Epidermal melanocyte (primary cell): ENCODE results near the gene SLC35F1.
A peak's percentile ranks its signal among the peaks of the same experiment; 100 is the strongest.

ENCODE experiments used
- DNase-seq: peaks from one replicate; pipeline ENCODE4 v3.0.0; 2011; ENCODE audit warnings: low spot score; ENCODE audit not compliant: insufficient read length

SLC35F1 gene

DNA sequence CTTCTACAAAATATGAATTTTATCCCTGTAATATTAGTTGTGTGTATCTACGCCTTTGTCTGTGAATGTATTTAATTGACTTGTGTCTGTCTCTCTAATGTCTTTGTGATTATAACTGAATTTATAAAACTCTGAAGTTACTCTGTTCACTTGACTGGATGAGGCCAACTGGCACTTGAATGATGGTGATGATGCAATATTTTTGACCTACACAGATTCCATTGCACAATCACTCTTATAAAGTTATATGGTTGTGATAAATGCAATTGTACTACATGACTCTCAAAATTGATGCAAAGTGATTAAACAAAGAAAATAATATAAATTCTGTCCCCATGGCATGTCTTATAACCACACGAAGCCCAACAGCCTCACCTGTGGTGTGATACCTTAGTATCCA, 353.8 kb downstream of the SLC35F1 start:
- no peak for DNase-seq

DNA sequence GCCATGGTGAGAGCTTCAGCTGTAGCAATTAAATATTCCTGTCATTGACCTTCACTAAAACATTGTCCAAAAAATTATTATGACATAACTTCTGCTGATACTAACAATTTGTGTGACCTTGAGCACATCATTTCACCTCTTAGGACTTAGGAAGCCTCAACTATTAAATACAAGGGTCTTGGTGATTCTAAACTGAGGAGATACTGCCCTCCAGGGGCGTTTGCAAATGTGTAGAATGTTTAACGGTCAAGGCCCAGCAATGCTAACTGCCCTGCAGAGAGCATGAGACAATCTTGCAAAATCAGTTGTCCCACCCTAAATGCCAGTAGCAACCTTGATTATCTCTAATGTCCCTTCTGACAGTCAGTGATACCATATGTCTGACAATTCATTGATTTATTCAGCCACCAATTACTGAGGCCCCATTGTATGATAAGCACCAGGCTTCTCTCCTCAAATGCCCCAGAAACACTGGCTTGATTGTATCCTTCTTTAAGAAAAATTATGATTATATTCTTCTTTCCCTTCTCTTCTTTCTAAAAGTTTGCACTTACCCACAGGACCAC, 356.9 kb downstream of the SLC35F1 start:
- DNase-seq = peak; percentile 25

DNA sequence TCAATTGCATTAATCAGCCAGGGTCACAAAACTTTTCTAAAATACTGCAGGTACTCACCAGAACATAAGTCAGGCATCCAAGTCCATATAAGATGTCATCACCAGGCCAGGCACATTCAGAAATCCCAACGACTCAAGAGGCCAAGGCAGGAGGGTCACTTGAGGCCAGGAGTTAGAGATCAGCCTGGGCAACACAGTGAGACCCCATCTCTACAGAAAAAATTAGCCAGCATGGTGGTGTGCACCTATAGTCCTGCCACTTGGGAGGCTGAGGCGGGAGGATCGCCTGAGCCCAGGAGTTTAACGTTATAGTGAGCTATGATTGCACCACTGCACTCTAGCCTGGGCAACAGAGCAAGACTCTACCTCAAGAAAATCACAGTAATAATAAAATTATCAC, 362.6 kb downstream of the SLC35F1 start:
- DNase-seq = no peak

DNA sequence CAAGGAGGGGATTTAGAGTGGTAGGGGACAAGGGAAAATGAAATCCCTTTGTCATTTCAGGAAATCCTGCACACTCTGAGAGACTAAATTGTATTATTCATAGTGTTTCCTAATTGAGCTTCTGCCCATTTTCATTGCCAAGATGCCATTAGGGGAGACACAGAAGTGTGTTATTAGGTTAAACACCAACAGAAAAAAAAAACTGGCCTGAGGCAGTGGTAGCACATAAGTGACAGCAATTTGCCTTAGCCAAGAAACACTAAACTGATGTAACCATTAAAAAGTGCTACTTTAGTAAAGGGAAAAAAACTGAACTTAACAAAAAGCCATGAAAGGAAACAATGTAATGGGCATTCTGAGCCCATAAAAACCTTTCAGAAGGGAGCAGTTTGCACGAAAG, 370.6 kb downstream of the SLC35F1 start:
- no peak for DNase-seq

DNA sequence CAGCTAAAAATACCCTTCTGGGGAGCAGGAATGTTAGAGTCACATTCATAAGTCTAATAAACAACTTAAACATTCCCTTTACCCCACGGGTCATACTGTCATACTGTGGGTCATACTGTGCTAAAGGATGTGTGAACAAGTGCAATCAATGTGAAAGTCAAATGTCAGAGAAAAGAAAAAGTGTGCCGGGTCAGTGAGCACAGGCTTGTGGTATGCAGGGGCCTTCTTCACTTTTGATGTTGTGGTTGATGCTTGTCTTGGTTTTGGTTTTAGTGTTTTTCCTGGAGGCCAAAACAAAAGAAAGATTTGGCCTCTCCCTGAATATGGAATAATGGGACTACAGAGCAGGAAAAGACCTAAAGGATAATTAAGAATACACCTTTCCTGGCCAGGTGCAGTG, 373.1 kb downstream of the SLC35F1 start:
- DNase-seq = no peak

- DNase-seq = no peak
Measured at GRCh38 chr6:118281291-118281690, 374.2 kb downstream of the SLC35F1 start.

DNA sequence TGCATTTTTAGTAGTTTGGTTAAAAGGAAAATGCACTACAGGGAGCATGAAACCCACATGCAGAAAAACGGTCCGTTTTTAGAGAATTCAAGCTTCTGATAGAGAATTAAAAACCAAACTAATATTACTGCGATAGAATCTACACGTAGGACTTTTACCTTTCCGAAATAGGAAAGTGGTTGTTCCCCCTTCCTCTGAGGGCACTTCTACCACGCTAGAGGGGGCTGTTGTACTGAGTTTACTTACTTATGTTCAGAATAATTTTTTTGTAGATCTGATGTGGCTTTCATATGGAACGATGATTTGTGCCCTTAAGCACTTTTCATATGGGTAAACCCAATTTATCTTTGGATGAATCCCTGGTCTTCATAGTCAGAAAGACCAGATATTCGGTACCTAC, 376.7 kb downstream of the SLC35F1 start:
- DNase-seq = no peak

GRCh38 chr6:118284736-118285360, 377.8 kb downstream of the SLC35F1 start:
- no peak for DNase-seq

DNA sequence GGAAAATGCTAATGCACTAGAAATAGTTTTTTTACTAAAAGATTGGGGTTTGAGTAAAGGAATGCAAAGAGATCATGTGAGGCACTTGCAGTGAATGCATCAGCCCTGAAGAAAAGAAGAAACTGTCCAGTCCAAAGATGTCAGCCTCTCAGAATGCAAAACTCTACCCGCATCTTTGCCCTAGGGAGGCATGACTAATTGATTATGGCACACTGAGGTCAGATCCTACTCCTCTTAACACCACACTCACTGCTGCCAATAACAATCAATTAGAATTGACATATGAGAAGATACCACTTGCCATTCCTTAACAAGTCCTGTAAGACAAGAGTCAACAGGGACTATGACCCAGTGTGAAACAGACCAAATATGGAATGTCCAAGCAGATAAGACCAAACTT, 378.7 kb downstream of the SLC35F1 start:
- no peak for DNase-seq

GRCh38 chr6:118288355-118289124, 381.5 kb downstream of the SLC35F1 start:
- no peak for DNase-seq

DNA sequence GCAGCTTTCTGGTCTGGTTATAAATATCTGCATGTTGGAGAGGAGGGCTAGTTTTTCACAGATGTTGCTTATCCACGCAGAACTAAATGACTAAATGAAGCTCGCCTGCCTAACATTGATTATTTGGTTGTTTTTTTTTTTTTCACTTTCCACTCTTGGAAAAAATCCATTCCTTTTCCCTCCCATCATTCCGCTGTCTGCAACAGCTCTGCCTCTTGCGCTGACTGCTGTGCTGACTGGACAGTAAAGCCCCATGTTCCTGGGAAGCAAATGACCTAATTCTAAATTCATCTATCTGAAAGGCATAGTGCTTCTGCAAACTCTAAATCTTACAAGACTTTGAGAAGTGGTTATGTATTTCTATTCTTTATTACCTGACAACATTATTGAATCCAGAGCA, 385.5 kb downstream of the SLC35F1 start:
- DNase-seq = no peak

- no peak for DNase-seq
Measured at GRCh38 chr6:118294906-118295305, 387.8 kb downstream of the SLC35F1 start.

- no peak for DNase-seq
Measured at GRCh38 chr6:118295336-118295735, 388.3 kb downstream of the SLC35F1 start.

- no peak for DNase-seq
Measured at GRCh38 chr6:118296129-118296901, 389.3 kb downstream of the SLC35F1 start.

DNA sequence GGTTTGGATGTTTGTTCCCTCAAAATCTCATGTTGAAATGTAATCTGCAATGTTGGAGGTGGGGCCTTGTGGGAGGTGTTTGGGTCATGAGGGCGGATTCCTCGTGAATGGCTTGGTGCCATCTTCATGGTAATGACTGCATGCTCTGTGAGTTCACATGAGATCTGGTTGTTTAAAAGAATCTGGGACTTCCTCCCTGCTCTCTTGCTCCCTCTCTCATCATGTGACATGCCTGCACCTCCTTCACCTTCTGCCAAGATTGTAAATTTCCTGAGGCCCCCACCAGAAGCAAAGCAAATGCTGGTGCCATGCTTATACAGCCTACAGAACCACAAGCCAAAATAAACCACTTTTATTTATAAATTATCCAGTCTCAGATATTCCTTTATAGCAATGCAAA, 390.8 kb downstream of the SLC35F1 start:
- no peak for DNase-seq

DNA sequence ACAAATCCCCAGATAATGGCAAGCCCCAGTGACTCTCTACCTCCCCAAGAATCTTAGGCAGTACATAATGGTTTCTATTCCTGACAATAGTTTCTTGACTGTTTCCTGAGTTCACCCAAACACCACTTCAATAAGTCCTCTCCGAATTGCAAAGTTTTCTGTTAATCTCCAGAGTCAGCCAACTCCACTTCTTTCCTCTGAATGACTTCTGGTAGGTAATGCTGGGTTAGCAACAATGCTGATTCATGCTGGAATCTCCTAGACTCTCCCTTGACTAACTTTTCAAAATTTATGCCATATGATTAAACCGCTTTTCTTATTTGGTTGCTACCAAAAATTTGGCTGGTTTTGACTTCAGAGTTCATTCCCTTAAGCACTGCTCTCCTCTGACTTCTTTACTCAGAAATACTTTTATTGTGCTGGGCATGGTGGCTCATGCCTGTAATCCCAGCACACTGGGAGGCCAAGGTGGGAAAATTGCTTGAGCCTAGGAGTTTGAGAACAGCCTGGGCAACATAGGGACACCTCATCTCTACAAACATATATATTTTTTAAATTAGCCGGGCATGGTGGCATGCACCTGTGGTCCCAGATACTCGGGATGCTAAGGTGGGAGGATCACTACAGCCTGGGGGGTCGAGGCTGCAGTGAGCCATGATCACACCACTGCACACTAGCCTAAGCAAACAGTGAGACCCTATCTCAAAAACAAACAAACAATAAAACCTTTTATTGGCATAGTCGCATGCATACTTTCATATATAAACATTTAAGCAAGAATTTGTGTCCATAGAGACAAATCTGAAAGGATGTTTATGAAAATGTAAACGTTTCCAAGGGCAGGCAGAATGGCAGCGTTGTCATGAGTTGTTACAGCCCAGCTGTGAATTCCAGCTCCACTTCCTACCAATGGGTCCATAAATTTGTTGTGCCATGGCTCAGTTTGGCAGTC, 391.7 kb downstream of the SLC35F1 start:
- DNase-seq = no peak

GRCh38 chr6:118299457-118299856, 392.4 kb downstream of the SLC35F1 start:
- no peak for DNase-seq

GRCh38 chr6:118304321-118304720, 397.3 kb downstream of the SLC35F1 start:
- DNase-seq = no peak

DNA sequence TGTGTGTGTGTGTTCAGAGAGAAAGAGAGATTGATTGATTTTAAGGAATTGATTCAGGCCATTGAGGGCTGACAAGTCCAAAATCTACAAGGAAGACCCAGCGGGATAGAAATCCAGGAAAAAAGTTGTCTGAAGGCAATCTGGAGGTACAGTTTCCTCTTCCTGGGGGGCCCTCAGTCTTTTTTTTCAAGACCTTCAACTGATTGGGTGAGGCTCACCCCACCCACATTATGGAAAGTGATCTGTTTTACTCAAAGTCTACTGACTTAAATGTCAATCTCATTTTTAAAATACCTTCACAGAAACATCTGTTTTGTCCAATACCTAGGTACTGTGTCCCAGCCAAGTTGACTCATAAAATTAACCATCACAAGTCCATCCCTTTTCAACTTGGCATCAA, 398.0 kb downstream of the SLC35F1 start:
- DNase-seq = no peak

- DNase-seq = no peak
Measured at GRCh38 chr6:118306392-118307238, 399.6 kb downstream of the SLC35F1 start.
